ENCODE data around the gene ARHGEF33. TPM values are rescaled to one million over a fixed set of nuclear protein-coding genes. Genes with fewer than 3 reads are reported as not detected.

The ARHGEF33 gene
- total RNA-seq, 2 donors from 2014 or later, result 0.37 to 0.67 TPM

GRCh38 chr2:38947241-38948239 is 57.9 kb downstream of the ARHGEF33 start:
- intact Hi-C loops (cut with DNase I, micrococcal nuclease), result loop anchor here in 1 of 2 donors (5.0 kb wide), 1 partner anchor 280 kb away; no protein-coding TSS in a partner anchor
- DNase-seq, result peak; percentile 53 to 80
- ATAC-seq, result peak; percentile 88

- DNase-seq (no peak), ATAC-seq (no peak)
- intact Hi-C loops (cut with DNase I, micrococcal nuclease), result loop anchor here in 1 of 2 donors (5.0 kb wide), 1 partner anchor 279 kb away; no protein-coding TSS in a partner anchor
Observed at GRCh38 chr2:38948387-38948882, 58.8 kb downstream of the ARHGEF33 start.

GRCh38 chr2:38948995-38949394 is 59.3 kb downstream of the ARHGEF33 start:
- ATAC-seq, result no peak
- DNase-seq, result no peak
- intact Hi-C loops (cut with DNase I, micrococcal nuclease), result loop anchor here in 1 of 2 donors (5.0 kb wide), 1 partner anchor 278 kb away; no protein-coding TSS in a partner anchor

- DNase-seq (no peak), ATAC-seq (no peak)
- intact Hi-C loops (cut with DNase I, micrococcal nuclease), result no loop called here
Observed at GRCh38 chr2:38951766-38952165, 62.1 kb downstream of the ARHGEF33 start.

GRCh38 chr2:38957972-38958371 is 68.3 kb downstream of the ARHGEF33 start:
- ATAC-seq (no peak), DNase-seq (no peak)
- intact Hi-C loops (cut with DNase I, micrococcal nuclease), result no loop called here

GRCh38 chr2:38959466-38959865 is 69.8 kb downstream of the ARHGEF33 start:
- DNase-seq (no peak), ATAC-seq (no peak)
- intact Hi-C loops (cut with DNase I, micrococcal nuclease), result no loop called here

- peak; percentile 97 for ATAC-seq
- peak; percentile 62 to 76 for DNase-seq
- intact Hi-C loops (cut with DNase I, micrococcal nuclease), result no loop called here
Observed at GRCh38 chr2:38959938-38960608, 70.4 kb downstream of the ARHGEF33 start.

- DNase-seq (peak in 1 of 2 donors; percentile 8), ATAC-seq (no peak)
- intact Hi-C loops (cut with DNase I, micrococcal nuclease), result no loop called here
Observed at GRCh38 chr2:38960609-38961320, 71.1 kb downstream of the ARHGEF33 start.

- intact Hi-C loops (cut with DNase I, micrococcal nuclease), result no loop called here
- ATAC-seq (no peak), DNase-seq (no peak)
Observed at GRCh38 chr2:38966006-38966405, 76.3 kb downstream of the ARHGEF33 start.

GRCh38 chr2:38966678-38967077 is 77.0 kb downstream of the ARHGEF33 start:
- intact Hi-C loops (cut with DNase I, micrococcal nuclease), result no loop called here

GRCh38 chr2:38968021-38968420 is 78.3 kb downstream of the ARHGEF33 start:
- DNase-seq, result no peak
- intact Hi-C loops (cut with DNase I, micrococcal nuclease), result no loop called here

More at GRCh38 chr2:38966678-38967077, 77.0 kb downstream of the ARHGEF33 start:
- ATAC-seq, result no peak
- no peak for DNase-seq

GRCh38 chr2:38971377-38971776 is 81.7 kb downstream of the ARHGEF33 start:
- no peak for ATAC-seq
- intact Hi-C loops (cut with DNase I, micrococcal nuclease), result no loop called here

More at GRCh38 chr2:38968021-38968420, 78.3 kb downstream of the ARHGEF33 start:
- no peak for ATAC-seq

GRCh38 chr2:38973266-38973665 is 83.6 kb downstream of the ARHGEF33 start:
- ATAC-seq (no peak), DNase-seq (no peak)
- intact Hi-C loops (cut with DNase I, micrococcal nuclease), result no loop called here

More at GRCh38 chr2:38971377-38971776, 81.7 kb downstream of the ARHGEF33 start:
- no peak for DNase-seq

GRCh38 chr2:38975042-38975441 is 85.4 kb downstream of the ARHGEF33 start:
- DNase-seq (no peak), ATAC-seq (no peak)
- intact Hi-C loops (cut with DNase I, micrococcal nuclease), result no loop called here

- intact Hi-C loops (cut with DNase I, micrococcal nuclease), result no loop called here
- no peak for DNase-seq
- ATAC-seq, result no peak
Observed at GRCh38 chr2:38977047-38977446, 87.4 kb downstream of the ARHGEF33 start.

- intact Hi-C loops (cut with DNase I, micrococcal nuclease), result no loop called here
- ATAC-seq, result no peak
- DNase-seq, result no peak
Observed at GRCh38 chr2:38978296-38978903, 88.7 kb downstream of the ARHGEF33 start.

GRCh38 chr2:38978908-38979307 is 89.2 kb downstream of the ARHGEF33 start:
- no peak for DNase-seq
- ATAC-seq, result no peak
- intact Hi-C loops (cut with DNase I, micrococcal nuclease), result no loop called here

GRCh38 chr2:38981003-38981669 is 91.5 kb downstream of the ARHGEF33 start:
- no peak for ATAC-seq
- DNase-seq, result no peak
- intact Hi-C loops (cut with DNase I, micrococcal nuclease), result no loop called here

Data from left colon (tissue), 2 donors.